DOHH2 (cell line): ENCODE results near the gene TXNL4B.

Experiments used
- H3F3A ChIP-seq: fragments of 200-600 bp; sonication (generic), shearing (Covaris generic); 2 replicates; pipeline ENCODE4 v1.6.0; 2016; ENCODE audit warnings: antibody characterized with exemption, mild to moderate bottlenecking; ENCODE audit not compliant: control insufficient read depth, insufficient read depth
- H3K27ac ChIP-seq: fragments of 200-600 bp; sonication (generic); 2 replicates; pipeline ENCODE4 v1.5.1; 2014; ENCODE audit warnings: low read depth, mild to moderate bottlenecking, low read length, moderate library complexity
- H3K27me3 ChIP-seq: fragments of 200-600 bp; sonication (generic); 2 replicates; pipeline ENCODE4 v1.6.1; 2014; ENCODE audit warnings: mild to moderate bottlenecking, low read length, mixed read lengths; ENCODE audit not compliant: control insufficient read depth
- H3K36me3 ChIP-seq: fragments of 200-600 bp; sonication (generic); 2 replicates; pipeline ENCODE4 v1.6.1; 2014; ENCODE audit warnings: mild to moderate bottlenecking, low read length, moderate library complexity, mixed read lengths; ENCODE audit not compliant: control insufficient read depth
- H3K4me1 ChIP-seq: fragments of 200-600 bp; sonication (generic); 2 replicates; pipeline ENCODE4 v1.6.1; 2014; ENCODE audit warnings: mild to moderate bottlenecking, low read length, mixed read lengths; ENCODE audit not compliant: control insufficient read depth
- H3K4me2 ChIP-seq: fragments of 200-600 bp; sonication (generic); 2 replicates; pipeline ENCODE4 v1.6.0; 2014; ENCODE audit warnings: mild to moderate bottlenecking, low read length, moderate library complexity
- H3K4me3 ChIP-seq: fragments of 200-600 bp; sonication (generic); 2 replicates; pipeline ENCODE4 v1.5.1; 2014; ENCODE audit warnings: mild to moderate bottlenecking, low read length, mixed read lengths
- H3K79me2 ChIP-seq: fragments of 200-600 bp; sonication (generic); 2 replicates; pipeline ENCODE4 v1.6.1; 2014; ENCODE audit warnings: mild to moderate bottlenecking, low read length, mixed read lengths; ENCODE audit not compliant: control insufficient read depth
- H3K9me2 ChIP-seq: fragments of 200-600 bp; sonication (generic); replicated peaks from 2 replicates; pipeline ENCODE4 v1.6.1; 2014; ENCODE audit warnings: mild to moderate bottlenecking, low read length, mixed read lengths; ENCODE audit not compliant: control insufficient read depth
- H3K9me3 ChIP-seq: fragments of 200-600 bp; sonication (generic); 2 replicates; pipeline ENCODE4 v1.6.1; 2014; ENCODE audit warnings: antibody characterized with exemption, low read length, mixed read lengths; ENCODE audit not compliant: control insufficient read depth, insufficient read depth
- H4K20me1 ChIP-seq: fragments of 200-600 bp; sonication (generic); 2 replicates; pipeline ENCODE4 v1.6.0; 2014; ENCODE audit warnings: low read depth, mild to moderate bottlenecking, antibody characterized with exemption, low read length, moderate library complexity; ENCODE audit not compliant: control insufficient read depth, insufficient read depth
- CTCF ChIP-seq: fragments of 200-600 bp; sonication (generic); IDR thresholded peaks from one replicate; pipeline ENCODE4 v1.5.1; 2014; ENCODE audit warnings: antibody characterized with exemption, mild to moderate bottlenecking, low read depth, low read length; ENCODE audit not compliant: poor library complexity, severe bottlenecking
- EZH2phosphoT487 ChIP-seq: fragments of 200-600 bp; sonication (generic); IDR thresholded peaks from 2 replicates; pipeline ENCODE4 v1.6.1; 2017; ENCODE audit warnings: borderline replicate concordance, mild to moderate bottlenecking, antibody characterized with exemption, low read length, moderate library complexity, mixed read lengths

The TXNL4B gene

DNA sequence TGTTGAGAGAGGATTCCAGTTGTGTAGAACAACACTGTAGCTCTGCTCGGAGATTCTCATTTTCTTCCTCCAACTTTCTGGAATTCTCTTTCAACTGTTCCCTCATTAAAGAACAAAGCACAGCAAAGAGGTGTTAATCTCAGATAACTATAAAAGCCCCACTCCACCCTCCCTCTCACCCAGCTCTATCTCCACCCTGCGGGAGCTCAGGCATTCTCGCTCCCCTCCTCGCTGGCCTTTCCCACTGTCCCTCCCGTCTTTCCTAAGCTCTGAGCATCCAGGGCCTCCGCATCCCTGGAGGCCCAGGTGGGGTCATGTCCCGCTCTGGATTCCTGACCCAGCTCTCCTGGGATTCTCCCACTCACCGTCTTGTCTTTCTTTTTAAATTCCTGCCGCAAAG, 35.3 kb upstream of the TXNL4B start:
- no peaks in the 10 kb centered on the region for H4K20me1 ChIP-seq
- TF ChIP-seq EZH2phosphoT487 = no peak
- TF ChIP-seq CTCF = no peak
- H3K4me3 ChIP-seq = no peak overlapping the region
- H3K36me3 ChIP-seq = no peaks in the 10 kb centered on the region
- no peaks in the 10 kb centered on the region for H3K4me1 ChIP-seq
- H3K4me2 ChIP-seq = no peak overlapping the region
- H3K9me2 ChIP-seq = no peaks in the 10 kb centered on the region
- H3K79me2 ChIP-seq = no peaks in the 10 kb centered on the region
- no peak overlapping the region for H3K27ac ChIP-seq
- peaks cover 9% of the 10 kb centered on the region for H3K27me3 ChIP-seq
- H3F3A ChIP-seq = no peaks in the 10 kb centered on the region
- no peaks in the 10 kb centered on the region for H3K9me3 ChIP-seq

DNA sequence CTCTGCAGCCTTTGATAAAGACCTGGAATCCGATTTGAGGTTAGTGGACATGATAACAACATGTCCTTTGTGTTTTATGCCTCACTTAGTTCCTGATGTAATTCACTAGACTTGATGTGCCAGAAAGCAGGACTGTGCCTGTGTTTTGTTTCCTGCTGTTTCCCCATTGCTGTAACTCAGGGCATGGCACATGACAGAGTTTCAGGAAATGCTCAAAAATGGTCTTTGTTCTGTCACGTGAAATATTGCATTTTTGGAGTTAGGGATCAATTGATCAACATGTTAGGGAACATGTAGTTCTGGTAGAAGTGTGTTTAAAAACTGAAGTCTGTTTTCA, 33.0 kb upstream of the TXNL4B start:
- Histone ChIP-seq H3K4me2 (no peak overlapping the region), H3K36me3 (no peaks in the 10 kb centered on the region), H4K20me1 (no peaks in the 10 kb centered on the region), H3K4me3 (no peak overlapping the region), H3K9me2 (no peaks in the 10 kb centered on the region), H3K79me2 (no peaks in the 10 kb centered on the region), H3K9me3 (no peaks in the 10 kb centered on the region), H3K27me3 (peaks cover 9% of the 10 kb centered on the region), H3K27ac (no peak overlapping the region), H3K4me1 (no peaks in the 10 kb centered on the region), H3F3A (no peaks in the 10 kb centered on the region)
- TF ChIP-seq CTCF (no peak), EZH2phosphoT487 (no peak)

- H3K4me3 ChIP-seq = no peak overlapping the region
- no peaks in the 10 kb centered on the region for H3K79me2 ChIP-seq
- TF ChIP-seq EZH2phosphoT487 = no peak
- no peak for TF ChIP-seq CTCF
- no peaks in the 10 kb centered on the region for H4K20me1 ChIP-seq
- no peak overlapping the region for H3K4me2 ChIP-seq
- H3K9me2 ChIP-seq = no peaks in the 10 kb centered on the region
- H3K9me3 ChIP-seq = no peaks in the 10 kb centered on the region
- no peaks in the 10 kb centered on the region for H3K4me1 ChIP-seq
- no peaks in the 10 kb centered on the region for H3F3A ChIP-seq
- peaks cover 6% of the 10 kb centered on the region for H3K27me3 ChIP-seq
- no peaks in the 10 kb centered on the region for H3K36me3 ChIP-seq
- H3K27ac ChIP-seq = no peak overlapping the region
Measured at GRCh38 chr16:72125635-72126428, 32.4 kb upstream of the TXNL4B start.
